Measurements from ENCODE around the gene CDON. TPM values are rescaled to one million over a fixed set of nuclear protein-coding genes. Genes with fewer than 3 reads are reported as not detected.

The CDON gene
- total and polyA plus RNA-seq, 4 experiments from 2014 or later: 0.03 to 3.1 (median 1.6) TPM

DNA sequence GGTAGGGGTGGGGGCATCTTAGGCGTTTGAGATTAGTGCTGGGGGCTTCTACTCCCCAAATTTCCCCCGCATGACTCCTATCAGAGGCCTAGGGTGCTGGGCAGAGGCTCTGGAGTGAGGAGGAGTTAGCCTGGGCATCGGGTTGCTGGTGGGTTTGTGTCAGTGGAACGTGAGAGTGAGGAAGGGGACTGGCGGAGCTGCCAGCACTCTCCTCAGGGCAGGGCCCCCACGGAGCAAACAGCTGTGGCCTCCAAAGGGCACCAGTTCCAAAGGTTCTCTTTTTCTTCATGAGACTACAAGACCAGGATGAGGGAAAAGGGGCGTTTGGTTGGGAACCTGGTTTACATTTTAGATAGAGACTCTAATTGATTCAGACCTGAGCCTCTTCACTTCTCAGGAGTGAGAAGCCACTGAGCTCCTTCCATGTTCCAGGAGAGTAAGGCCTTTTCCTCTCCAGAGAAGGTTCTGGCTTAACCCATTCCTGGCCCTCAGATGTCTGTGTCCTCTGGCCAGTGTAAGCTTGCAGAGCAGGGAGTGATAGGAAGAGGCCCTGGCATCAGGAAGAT lies 35.6 kb upstream of the CDON start:
- Mint-ChIP-seq H3K4me1 (peaks cover 0 to 3% (median 0%) of the 10 kb centered on the region in 4 donors), H3K36me3 (no peaks in the 10 kb centered on the region), H3K27me3 (peaks cover 1 to 3% of the 10 kb centered on the region in 2 donors), H3K9me3 (no peaks in the 10 kb centered on the region), H3K4me3 (no peak overlapping the region), H3K27ac (no peak overlapping the region)
- intact Hi-C loops (cut with micrococcal nuclease): no loop called here
- no peak overlapping the region for H3K4me3 ChIP-seq (ENCODE audit: low read length in 2 of 2)
- no peaks in the 10 kb centered on the region for H3K36me3 ChIP-seq (ENCODE audit: insufficient read depth, low read length)
- DNase-seq: no peak
- H3K9me3 ChIP-seq (ENCODE audit: control insufficient read depth in 1 of 2, low read length in 2 of 2): no peaks in the 10 kb centered on the region
- no peaks in the 10 kb centered on the region for H3K27me3 ChIP-seq (ENCODE audit: insufficient read depth, low read length)
- ChIA-PET POLR2A (ENCODE audit: partially characterized antibody) (no interaction called here), CTCF (ENCODE audit: partially characterized antibody) (interaction anchor here (2.0 kb wide), 1 partner anchor 10 kb away, joined by 4 read pairs; no protein-coding TSS in a partner anchor)
- H3K27ac ChIP-seq (ENCODE audit: low read depth, low read length): no peak overlapping the region
- no peaks in the 10 kb centered on the region for H3K4me1 ChIP-seq (ENCODE audit: insufficient read depth, low read length)

DNA sequence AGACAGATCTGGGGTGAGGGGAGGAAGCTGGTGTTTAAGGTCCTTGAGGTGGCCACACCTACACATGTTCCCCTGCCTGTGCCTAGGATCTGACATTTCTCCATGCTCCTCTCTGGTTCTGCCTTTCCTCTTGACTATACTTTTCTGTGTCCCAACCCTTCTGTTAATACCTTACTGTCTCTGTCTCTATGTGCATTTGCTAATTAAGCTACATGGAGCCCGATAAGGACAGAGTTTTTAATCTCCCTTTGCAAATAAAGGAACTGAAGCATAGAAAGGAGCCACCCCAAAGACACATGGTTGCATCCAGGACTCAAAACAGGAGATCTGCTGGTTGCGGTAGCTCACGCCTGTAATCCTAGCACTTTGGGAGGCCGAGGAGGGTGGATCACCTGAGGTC lies 33.1 kb upstream of the CDON start:
- Mint-ChIP-seq H3K9me3 (no peaks in the 10 kb centered on the region), H3K36me3 (no peaks in the 10 kb centered on the region), H3K27ac (no peak overlapping the region), H3K4me1 (peaks cover 0 to 2% (median 0%) of the 10 kb centered on the region in 4 donors), H3K4me3 (no peak overlapping the region), H3K27me3 (peaks cover 0 to 3% of the 10 kb centered on the region in 2 donors)
- no peak overlapping the region for H3K4me3 ChIP-seq (ENCODE audit: low read length in 2 of 2)
- no peaks in the 10 kb centered on the region for H3K4me1 ChIP-seq (ENCODE audit: insufficient read depth, low read length)
- no peak overlapping the region for H3K27ac ChIP-seq (ENCODE audit: low read depth, low read length)
- no peaks in the 10 kb centered on the region for H3K9me3 ChIP-seq (ENCODE audit: control insufficient read depth in 1 of 2, low read length in 2 of 2)
- no peak for DNase-seq
- intact Hi-C loops (cut with micrococcal nuclease): no loop called here
- ChIA-PET CTCF (ENCODE audit: partially characterized antibody) (no interaction called here), POLR2A (ENCODE audit: partially characterized antibody) (no interaction called here)
- no peaks in the 10 kb centered on the region for H3K36me3 ChIP-seq (ENCODE audit: insufficient read depth, low read length)
- no peaks in the 10 kb centered on the region for H3K27me3 ChIP-seq (ENCODE audit: insufficient read depth, low read length)

GRCh38 chr11:126090452-126090851 lies 27.8 kb upstream of the CDON start:
- no peaks in the 10 kb centered on the region for H3K36me3 Mint-ChIP-seq
- Histone ChIP-seq H3K4me1 (ENCODE audit: insufficient read depth, low read length) (peaks cover 1% of the 10 kb centered on the region), H3K27me3 (ENCODE audit: insufficient read depth, low read length) (no peaks in the 10 kb centered on the region), H3K27ac (ENCODE audit: low read depth, low read length) (no peak overlapping the region), H3K9me3 (ENCODE audit: control insufficient read depth in 1 of 2, low read length in 2 of 2) (no peaks in the 10 kb centered on the region), H3K4me3 (ENCODE audit: low read length in 2 of 2) (no peak overlapping the region), H3K36me3 (ENCODE audit: insufficient read depth, low read length) (no peaks in the 10 kb centered on the region)
- DNase-seq: no peak
- H3K4me1 Mint-ChIP-seq: peaks cover 0 to 1% (median under 1%) of the 10 kb centered on the region in 4 donors
- peaks cover 0 to 3% of the 10 kb centered on the region in 2 donors for H3K27me3 Mint-ChIP-seq
- ChIA-PET CTCF (ENCODE audit: partially characterized antibody) (no interaction called here), POLR2A (ENCODE audit: partially characterized antibody) (no interaction called here)
- H3K9me3 Mint-ChIP-seq: no peaks in the 10 kb centered on the region
- intact Hi-C loops (cut with micrococcal nuclease): no loop called here
- no peak overlapping the region for H3K4me3 Mint-ChIP-seq
- H3K27ac Mint-ChIP-seq: no peak overlapping the region

DNA sequence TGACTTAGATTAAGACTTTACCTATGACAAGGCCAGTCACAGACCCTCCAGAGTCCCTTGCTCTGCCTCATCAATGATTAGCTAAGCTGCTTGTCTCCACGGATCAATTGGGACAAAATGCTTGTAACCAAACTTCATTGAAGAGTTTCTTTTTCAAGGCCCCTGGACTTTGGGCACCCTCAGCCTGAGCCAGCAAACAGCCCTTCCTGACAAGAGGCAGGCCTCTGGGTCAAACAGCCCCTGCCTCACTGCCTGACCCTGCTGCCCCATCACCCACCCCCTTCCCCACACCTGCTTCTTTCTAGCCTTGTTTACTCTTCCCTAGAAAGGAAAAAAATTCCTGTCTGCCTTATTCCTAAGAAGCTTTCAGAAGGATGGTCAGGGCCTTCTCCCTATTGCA lies 26.3 kb upstream of the CDON start:
- Mint-ChIP-seq H3K27me3 (no peaks in the 10 kb centered on the region), H3K36me3 (no peaks in the 10 kb centered on the region), H3K27ac (no peak overlapping the region), H3K9me3 (no peaks in the 10 kb centered on the region), H3K4me3 (no peak overlapping the region), H3K4me1 (peaks cover 4 to 16% (median 7%) of the 10 kb centered on the region in 4 donors)
- ChIA-PET CTCF (ENCODE audit: partially characterized antibody) (interaction anchor here (2.1 kb wide), 1 partner anchor 10 kb away, joined by 4 read pairs; no protein-coding TSS in a partner anchor), POLR2A (ENCODE audit: partially characterized antibody) (no interaction called here)
- no peaks in the 10 kb centered on the region for H3K27me3 ChIP-seq (ENCODE audit: insufficient read depth, low read length)
- H3K4me3 ChIP-seq (ENCODE audit: low read length in 2 of 2): no peak overlapping the region
- no peaks in the 10 kb centered on the region for H3K36me3 ChIP-seq (ENCODE audit: insufficient read depth, low read length)
- DNase-seq: no peak
- intact Hi-C loops (cut with micrococcal nuclease): no loop called here
- H3K9me3 ChIP-seq (ENCODE audit: control insufficient read depth in 1 of 2, low read length in 2 of 2): no peaks in the 10 kb centered on the region
- H3K27ac ChIP-seq (ENCODE audit: low read depth, low read length): no peak overlapping the region
- peaks cover 16% of the 10 kb centered on the region for H3K4me1 ChIP-seq (ENCODE audit: insufficient read depth, low read length)

DNA sequence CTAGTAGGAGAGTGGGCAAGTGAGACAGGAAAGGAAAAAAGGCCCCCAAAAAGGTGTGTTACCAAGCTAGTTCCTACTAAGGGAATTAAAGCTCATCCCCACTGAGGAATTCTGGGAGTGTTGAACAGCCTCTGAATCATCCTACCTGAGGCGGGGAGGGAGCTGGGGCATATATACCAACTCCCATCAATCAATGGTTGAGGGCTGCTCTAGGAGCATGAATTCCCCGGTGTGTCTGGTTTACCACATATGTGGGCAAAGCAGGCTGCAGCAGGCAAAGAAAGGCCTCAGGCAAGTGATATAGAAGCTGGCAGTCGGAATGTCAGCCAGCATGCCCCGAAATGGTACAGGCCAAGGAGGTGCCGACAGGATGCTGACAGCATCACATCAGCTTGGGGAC lies 23.6 kb upstream of the CDON start:
- Mint-ChIP-seq H3K27ac (no peak overlapping the region), H3K9me3 (no peaks in the 10 kb centered on the region), H3K4me3 (no peak overlapping the region), H3K27me3 (no peaks in the 10 kb centered on the region), H3K36me3 (no peaks in the 10 kb centered on the region), H3K4me1 (peaks cover 13 to 28% (median 18%) of the 10 kb centered on the region in 4 donors)
- H3K36me3 ChIP-seq (ENCODE audit: insufficient read depth, low read length): no peaks in the 10 kb centered on the region
- intact Hi-C loops (cut with micrococcal nuclease): no loop called here
- H3K9me3 ChIP-seq (ENCODE audit: control insufficient read depth in 1 of 2, low read length in 2 of 2): no peaks in the 10 kb centered on the region
- no peak for DNase-seq
- no peaks in the 10 kb centered on the region for H3K27me3 ChIP-seq (ENCODE audit: insufficient read depth, low read length)
- no peak overlapping the region for H3K4me3 ChIP-seq (ENCODE audit: low read length in 2 of 2)
- no peak overlapping the region for H3K27ac ChIP-seq (ENCODE audit: low read depth, low read length)
- CTCF ChIA-PET (ENCODE audit: partially characterized antibody): no interaction called here
- POLR2A ChIA-PET (ENCODE audit: partially characterized antibody): no interaction called here
- H3K4me1 ChIP-seq (ENCODE audit: insufficient read depth, low read length): peaks cover 27% of the 10 kb centered on the region

DNA sequence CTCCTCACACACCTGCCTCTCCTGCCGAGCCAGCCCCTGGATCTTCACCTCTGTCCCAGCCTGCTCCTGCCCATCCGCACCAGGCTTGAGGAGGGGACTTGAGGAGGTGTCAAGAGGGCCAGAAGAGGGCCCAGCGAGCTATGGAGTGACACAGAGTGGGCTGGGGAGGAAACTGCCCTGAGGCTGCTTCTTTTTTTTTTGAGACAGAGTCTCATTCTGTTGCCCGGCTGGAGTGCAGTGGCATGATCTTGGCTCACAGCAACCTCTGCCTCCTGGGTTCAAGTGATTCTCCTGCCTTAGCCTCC lies 21.9 kb upstream of the CDON start:
- Histone ChIP-seq H3K27me3 (ENCODE audit: insufficient read depth, low read length) (no peaks in the 10 kb centered on the region), H3K36me3 (ENCODE audit: insufficient read depth, low read length) (no peaks in the 10 kb centered on the region), H3K27ac (ENCODE audit: low read depth, low read length) (peak overlapping the region; percentile 38), H3K4me3 (ENCODE audit: low read length in 2 of 2) (peak overlapping the region in 1 of 2 donors; percentile 15), H3K9me3 (ENCODE audit: control insufficient read depth in 1 of 2, low read length in 2 of 2) (no peaks in the 10 kb centered on the region), H3K4me1 (ENCODE audit: insufficient read depth, low read length) (peaks cover 27% of the 10 kb centered on the region)
- intact Hi-C loops (cut with micrococcal nuclease): loop anchor here (1.0 kb wide), 1 partner anchor 21 kb away; no protein-coding TSS in a partner anchor
- Mint-ChIP-seq H3K4me1 (peaks cover 13 to 28% (median 18%) of the 10 kb centered on the region in 4 donors), H3K27ac (peak overlapping the region; percentile 68 to 97 (median 92)), H3K4me3 (peak overlapping the region in 4 of 8 donors; percentile 59 to 88 (median 82)), H3K36me3 (no peaks in the 10 kb centered on the region), H3K9me3 (no peaks in the 10 kb centered on the region), H3K27me3 (no peaks in the 10 kb centered on the region)
- POLR2A ChIA-PET (ENCODE audit: partially characterized antibody): interaction anchor here (1.1 to 2.7 kb wide), 5 partner anchors 12 to 198 kb away, joined by 3 to 23 read pairs (median 6); partner anchors contain the start of genes CDON, HYLS1 and PUS3
- CTCF ChIA-PET (ENCODE audit: partially characterized antibody): interaction anchor here (1.3 kb wide), 1 partner anchor 143 kb away, joined by 3 read pairs; no protein-coding TSS in a partner anchor
- no peak for DNase-seq

- peak overlapping the region; percentile 90 to 97 (median 94) for H3K27ac Mint-ChIP-seq
- no peaks in the 10 kb centered on the region for H3K9me3 Mint-ChIP-seq
- peak overlapping the region in 1 of 2 donors; percentile 15 for H3K4me3 ChIP-seq (ENCODE audit: low read length in 2 of 2)
- H3K4me1 ChIP-seq (ENCODE audit: insufficient read depth, low read length): peaks cover 27% of the 10 kb centered on the region
- no peaks in the 10 kb centered on the region for H3K9me3 ChIP-seq (ENCODE audit: control insufficient read depth in 1 of 2, low read length in 2 of 2)
- H3K36me3 ChIP-seq (ENCODE audit: insufficient read depth, low read length): no peaks in the 10 kb centered on the region
- H3K27ac ChIP-seq (ENCODE audit: low read depth, low read length): peak overlapping the region; percentile 38
- H3K36me3 Mint-ChIP-seq: no peaks in the 10 kb centered on the region
- H3K27me3 ChIP-seq (ENCODE audit: insufficient read depth, low read length): no peaks in the 10 kb centered on the region
- H3K4me1 Mint-ChIP-seq: peaks cover 13 to 28% (median 18%) of the 10 kb centered on the region in 4 donors
- intact Hi-C loops (cut with micrococcal nuclease): loop anchor here (1.0 kb wide), 1 partner anchor 21 kb away; no protein-coding TSS in a partner anchor
- DNase-seq: peak; percentile 53 to 60 (median 55)
- CTCF ChIA-PET (ENCODE audit: partially characterized antibody): interaction anchor here (1.3 kb wide), 1 partner anchor 143 kb away, joined by 3 read pairs; no protein-coding TSS in a partner anchor
- H3K4me3 Mint-ChIP-seq: peak overlapping the region in 7 of 8 donors; percentile 59 to 88 (median 81)
- no peaks in the 10 kb centered on the region for H3K27me3 Mint-ChIP-seq
- POLR2A ChIA-PET (ENCODE audit: partially characterized antibody): interaction anchor here (1.1 to 2.7 kb wide), 5 partner anchors 11 to 197 kb away, joined by 3 to 23 read pairs (median 6); partner anchors contain the start of genes CDON, HYLS1 and PUS3
Observed at GRCh38 chr11:126083829-126084607, 21.4 kb upstream of the CDON start.
